Fibroblast of lung (primary cell): Measurements from ENCODE around the gene C16orf92. TPM values are rescaled to one million over a fixed set of nuclear protein-coding genes. Genes with fewer than 3 reads are reported as not detected.

Experiments used
- DNase-seq, 2 donors: peaks; one replicate each; pipeline versions ENCODE4 v3.0.0 to v3.0.0-alpha.2; 2010; ENCODE audit warnings: low read depth in 2 of 2
- H2AFZ ChIP-seq: 2 replicates; pipeline ENCODE4 v1.5.1; 2012; ENCODE audit warnings: low read length, control low read depth, inconsistent platforms
- H3K27ac ChIP-seq: 2 replicates; pipeline ENCODE4 v1.5.1; 2011; ENCODE audit warnings: low read length, control low read depth; ENCODE audit not compliant: insufficient read depth
- H3K27me3 ChIP-seq: 2 replicates; pipeline ENCODE4 v1.5.1; 2011; ENCODE audit warnings: mild to moderate bottlenecking, low read length; ENCODE audit not compliant: control insufficient read depth, insufficient read depth
- H3K36me3 ChIP-seq: 2 replicates; pipeline ENCODE4 v1.5.1; 2011; ENCODE audit warnings: low read length; ENCODE audit not compliant: control insufficient read depth, insufficient read depth
- H3K4me1 ChIP-seq: 2 replicates; pipeline ENCODE4 v1.5.1; 2011; ENCODE audit warnings: low read length; ENCODE audit not compliant: control insufficient read depth, insufficient read depth; ENCODE audit errors: extremely low read depth
- H3K4me2 ChIP-seq: 2 replicates; pipeline ENCODE4 v1.5.1; 2011; ENCODE audit warnings: low read length, control low read depth; ENCODE audit not compliant: insufficient read depth; ENCODE audit errors: extremely low read depth
- H3K4me3 ChIP-seq, 4 experiments: fragments of 200-600 bp in 1 of 4; sonication (generic) in 1 of 4; replicated peaks in 1 of 4; 2 replicates each; pipeline ENCODE4 v1.5.1; 2011 to 2016; ENCODE audit warnings: low read length in 4 of 4, low read depth in 3 of 4, mild to moderate bottlenecking in 3 of 4, control low read depth in 2 of 4, inconsistent platforms in 1 of 4, mixed read lengths in 1 of 4; ENCODE audit not compliant: insufficient read depth in 1 of 4; ENCODE audit errors: control extremely low read depth in 1 of 4
- H3K79me2 ChIP-seq: 2 replicates; pipeline ENCODE4 v1.5.1; 2012; ENCODE audit warnings: mild to moderate bottlenecking, low read length, inconsistent platforms; ENCODE audit not compliant: control insufficient read depth, insufficient read depth
- H3K9ac ChIP-seq: 2 replicates; pipeline ENCODE4 v1.5.1; 2011; ENCODE audit warnings: mild to moderate bottlenecking, low read length, control low read depth; ENCODE audit not compliant: insufficient read depth
- H3K9me3 ChIP-seq: 2 replicates; pipeline ENCODE4 v1.5.1; 2012; ENCODE audit warnings: low read depth, low read length; ENCODE audit not compliant: control insufficient read depth, insufficient read depth
- H4K20me1 ChIP-seq: 2 replicates; pipeline ENCODE4 v1.5.1; 2011; ENCODE audit warnings: low read length; ENCODE audit not compliant: control insufficient read depth, insufficient read depth; ENCODE audit errors: extremely low read depth
- EZH2 ChIP-seq: IDR thresholded peaks from 2 replicates; pipeline ENCODE4 v1.5.1; 2012; ENCODE audit warnings: low read length, control low read depth, mild to moderate bottlenecking; ENCODE audit errors: missing control alignments
- polyA plus RNA-seq, 2 donors: library from polyadenylated mRNA; depleted of rRNA in 1 of 2; stranded (reverse) in 1 of 2; unstranded in 1 of 2; fragments of >200 nt; gene quantifications; 2 replicates each; pipeline ENCODE4 v1.2.1, GENCODE V29; 2011 to 2012; ENCODE audit warnings: missing spikeins in 1 of 2
- total RNA-seq: library from RNA; depleted of rRNA; stranded (reverse); fragments of >200 nt; gene quantifications from 2 replicates; pipeline ENCODE4 v1.2.1, GENCODE V29; 2014
- TF ChIP-seq, protein P1 (sequence below), 2 donors: IDR thresholded peaks in 1 of 2; conservative IDR thresholded peaks in 1 of 2; 1 replicate in 1 of 2; 2 replicates in 1 of 2; pipeline ENCODE4 v1.5.1; 2011 to 2012; ENCODE audit warnings: low read length in 2 of 2, control low read depth in 1 of 2, inconsistent platforms in 1 of 2, low read depth in 1 of 2, mild to moderate bottlenecking in 1 of 2

Gene C16orf92
- total and polyA plus RNA-seq, 2 donors (not counting 1 experiment from before 2014, with no cell fraction given), result not detected

DNA sequence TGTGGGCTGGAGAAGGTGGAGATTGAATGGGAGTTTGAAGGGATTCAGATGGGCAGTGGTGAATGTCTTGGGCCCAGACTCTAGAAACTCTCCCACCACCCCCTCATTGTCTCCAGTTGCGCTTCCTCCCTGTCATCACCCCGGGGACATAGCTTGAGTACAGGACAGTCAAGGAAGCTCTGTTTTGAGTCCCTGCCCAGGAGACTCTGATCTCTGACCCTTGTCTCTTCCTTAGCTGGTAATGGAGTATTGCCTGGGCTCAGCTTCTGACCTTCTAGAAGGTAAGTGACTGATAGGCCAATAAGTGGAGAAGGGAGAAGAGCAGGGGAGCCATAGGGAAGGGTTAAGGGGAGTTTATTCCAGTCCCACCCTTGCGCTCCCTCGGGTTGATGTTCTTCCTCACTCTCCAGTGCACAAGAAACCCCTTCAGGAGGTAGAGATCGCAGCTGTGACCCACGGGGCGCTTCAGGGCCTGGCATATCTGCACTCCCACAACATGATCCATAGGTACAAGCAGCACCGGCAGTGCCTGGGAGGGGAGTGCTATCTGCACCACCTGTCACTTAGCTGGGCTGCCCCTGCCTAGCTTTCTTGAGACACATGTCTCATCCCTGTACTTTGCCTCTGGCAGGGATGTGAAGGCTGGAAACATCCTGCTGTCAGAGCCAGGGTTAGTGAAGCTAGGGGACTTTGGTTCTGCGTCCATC is 44.3 kb upstream of the C16orf92 start:
- Histone ChIP-seq H3K9ac (no peak overlapping the region), H3K9me3 (no peaks in the 10 kb centered on the region), H2AFZ (no peak overlapping the region), H3K79me2 (peaks cover 48% of the 10 kb centered on the region), H4K20me1 (peaks cover 3% of the 10 kb centered on the region), H3K27me3 (no peaks in the 10 kb centered on the region), H3K36me3 (peaks cover 35% of the 10 kb centered on the region), H3K27ac (no peak overlapping the region), H3K4me3 (no peak overlapping the region), H3K4me2 (no peak overlapping the region), H3K4me1 (peaks cover 9% of the 10 kb centered on the region)
- TF ChIP-seq, protein P1, sequence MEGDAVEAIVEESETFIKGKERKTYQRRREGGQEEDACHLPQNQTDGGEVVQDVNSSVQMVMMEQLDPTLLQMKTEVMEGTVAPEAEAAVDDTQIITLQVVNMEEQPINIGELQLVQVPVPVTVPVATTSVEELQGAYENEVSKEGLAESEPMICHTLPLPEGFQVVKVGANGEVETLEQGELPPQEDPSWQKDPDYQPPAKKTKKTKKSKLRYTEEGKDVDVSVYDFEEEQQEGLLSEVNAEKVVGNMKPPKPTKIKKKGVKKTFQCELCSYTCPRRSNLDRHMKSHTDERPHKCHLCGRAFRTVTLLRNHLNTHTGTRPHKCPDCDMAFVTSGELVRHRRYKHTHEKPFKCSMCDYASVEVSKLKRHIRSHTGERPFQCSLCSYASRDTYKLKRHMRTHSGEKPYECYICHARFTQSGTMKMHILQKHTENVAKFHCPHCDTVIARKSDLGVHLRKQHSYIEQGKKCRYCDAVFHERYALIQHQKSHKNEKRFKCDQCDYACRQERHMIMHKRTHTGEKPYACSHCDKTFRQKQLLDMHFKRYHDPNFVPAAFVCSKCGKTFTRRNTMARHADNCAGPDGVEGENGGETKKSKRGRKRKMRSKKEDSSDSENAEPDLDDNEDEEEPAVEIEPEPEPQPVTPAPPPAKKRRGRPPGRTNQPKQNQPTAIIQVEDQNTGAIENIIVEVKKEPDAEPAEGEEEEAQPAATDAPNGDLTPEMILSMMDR (conservative IDR thresholded peaks at IDR 0.05 in 1 of 2, IDR thresholded peaks at IDR 0.05 in 1 of 2; ENCODE audit: low read depth in 1 of 2, low read length in 2 of 2), result no peak
- DNase-seq, result no peak

DNA sequence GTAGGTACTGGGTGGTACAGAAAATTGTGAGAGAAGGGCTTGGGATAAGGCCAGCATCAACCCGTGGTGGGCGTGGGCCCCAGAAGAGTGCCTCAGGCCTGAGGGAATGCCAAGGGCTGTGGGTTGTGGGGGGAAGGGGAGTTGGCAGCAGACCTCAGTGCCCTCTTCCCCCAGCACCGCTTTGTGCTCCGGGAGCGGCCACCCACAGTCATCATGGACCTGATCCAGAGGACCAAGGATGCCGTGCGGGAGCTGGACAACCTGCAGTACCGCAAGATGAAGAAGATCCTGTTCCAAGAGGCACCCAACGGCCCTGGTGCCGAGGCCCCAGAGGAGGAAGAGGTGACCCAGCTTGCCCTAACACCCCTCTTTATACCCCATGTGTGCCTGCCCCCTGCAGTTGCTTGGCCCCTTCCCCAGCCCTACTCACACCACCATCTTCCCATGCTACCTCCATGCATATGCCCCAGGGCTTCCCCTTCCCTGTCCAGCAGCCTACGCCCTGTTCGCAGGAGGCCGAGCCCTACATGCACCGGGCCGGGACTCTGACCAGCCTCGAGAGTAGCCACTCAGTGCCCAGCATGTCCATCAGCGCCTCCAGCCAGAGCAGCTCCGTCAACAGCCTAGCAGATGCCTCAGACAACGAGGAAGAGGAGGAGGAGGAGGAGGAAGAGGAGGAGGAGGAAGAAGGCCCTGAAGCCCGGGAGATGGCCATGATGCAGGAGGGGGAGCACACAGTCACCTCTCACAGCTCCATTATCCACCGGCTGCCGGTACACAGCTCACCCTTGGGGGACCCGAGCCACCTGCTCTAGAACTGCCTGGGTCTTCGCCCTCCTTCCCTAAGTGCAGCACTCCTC is 40.2 kb upstream of the C16orf92 start:
- no peak for DNase-seq
- Histone ChIP-seq H3K4me3 (no peak overlapping the region), H3K36me3 (peaks cover 61% of the 10 kb centered on the region), H3K4me1 (no peaks in the 10 kb centered on the region), H4K20me1 (no peaks in the 10 kb centered on the region), H3K27ac (no peak overlapping the region), H3K9me3 (no peaks in the 10 kb centered on the region), H3K27me3 (no peaks in the 10 kb centered on the region), H2AFZ (no peak overlapping the region), H3K4me2 (no peak overlapping the region), H3K79me2 (peaks cover 8% of the 10 kb centered on the region), H3K9ac (no peak overlapping the region)
- TF ChIP-seq, protein P1 (conservative IDR thresholded peaks at IDR 0.05 in 1 of 2, IDR thresholded peaks at IDR 0.05 in 1 of 2; ENCODE audit: low read depth in 1 of 2, low read length in 2 of 2), result no peak
- TF ChIP-seq EZH2, result no peak

DNA sequence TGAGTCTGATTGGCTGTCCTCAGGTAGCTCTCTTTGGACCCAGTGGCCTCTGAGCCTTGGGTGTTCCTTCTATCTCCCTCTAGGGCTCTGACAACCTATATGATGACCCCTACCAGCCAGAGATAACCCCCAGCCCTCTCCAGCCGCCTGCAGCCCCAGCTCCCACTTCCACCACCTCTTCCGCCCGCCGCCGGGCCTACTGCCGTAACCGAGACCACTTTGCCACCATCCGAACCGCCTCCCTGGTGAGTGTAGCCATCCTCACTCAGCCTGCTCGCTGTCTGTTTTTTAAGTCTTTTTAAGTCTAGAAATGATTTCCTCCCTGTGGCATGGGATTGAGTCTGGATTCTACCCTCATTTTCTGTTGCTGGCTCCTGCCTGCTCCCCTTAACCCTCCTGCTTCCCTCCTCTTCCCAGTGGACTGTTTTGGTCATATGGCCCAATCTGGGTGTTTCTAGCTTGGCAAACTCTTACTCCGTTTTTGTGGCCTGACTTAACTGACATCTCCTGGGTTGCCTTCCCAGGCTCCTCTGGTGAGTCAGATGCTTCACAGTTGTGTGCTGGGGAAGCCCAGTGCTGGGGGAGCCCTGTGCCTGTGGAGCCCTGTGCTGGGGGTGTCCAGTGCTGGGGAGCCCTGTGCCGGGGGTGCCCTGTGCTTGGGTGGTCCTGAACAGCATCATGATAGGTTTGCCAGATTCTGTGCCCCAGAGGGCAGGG is 39.4 kb upstream of the C16orf92 start:
- Histone ChIP-seq H3K4me1 (no peaks in the 10 kb centered on the region), H3K9ac (no peak overlapping the region), H2AFZ (no peak overlapping the region), H3K27ac (no peak overlapping the region), H3K4me3 (no peak overlapping the region), H3K27me3 (no peaks in the 10 kb centered on the region), H3K36me3 (peaks cover 55% of the 10 kb centered on the region), H3K9me3 (no peaks in the 10 kb centered on the region), H3K79me2 (no peaks in the 10 kb centered on the region), H4K20me1 (no peaks in the 10 kb centered on the region), H3K4me2 (no peak overlapping the region)
- TF ChIP-seq EZH2, result no peak
- TF ChIP-seq, protein P1 (conservative IDR thresholded peaks at IDR 0.05 in 1 of 2, IDR thresholded peaks at IDR 0.05 in 1 of 2; ENCODE audit: low read depth in 1 of 2, low read length in 2 of 2), result no peak
- peak in 1 of 2 donors; percentile 51 for DNase-seq
